ENCODE measurements around the gene FRMD4A.

DNA sequence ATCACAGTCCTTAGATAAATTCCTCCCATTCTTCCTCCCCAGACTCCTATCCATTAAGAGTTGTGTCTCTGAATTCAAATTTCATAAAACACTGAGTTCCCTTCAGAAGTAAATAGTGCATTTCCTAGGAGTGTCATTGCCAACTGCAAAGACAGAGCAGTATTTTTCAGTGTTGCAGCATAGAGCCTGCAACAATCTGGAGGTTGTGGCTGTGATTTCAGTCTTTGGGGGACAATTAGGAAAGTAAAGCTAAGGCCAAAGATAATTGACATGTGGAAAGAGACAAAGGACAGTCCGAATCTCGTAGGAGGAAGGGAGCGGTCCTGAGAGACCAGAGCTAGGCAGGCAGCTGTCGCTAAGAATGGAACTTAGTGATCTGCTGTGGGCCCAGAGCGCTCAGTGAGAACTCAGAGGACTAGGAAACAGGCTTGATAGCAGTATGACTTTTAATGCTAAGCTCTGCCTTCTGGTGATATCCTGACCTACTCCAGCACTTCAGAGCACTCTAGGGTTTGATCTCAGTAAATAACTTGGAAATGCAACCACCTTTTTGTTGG is 697.8 kb downstream of the FRMD4A start:
- no peak for TF ChIP-seq EZH2 (IDR thresholded peaks at IDR 0.05; ENCODE audit: low read length, unreplicated experiment)
- TF ChIP-seq, protein P1, sequence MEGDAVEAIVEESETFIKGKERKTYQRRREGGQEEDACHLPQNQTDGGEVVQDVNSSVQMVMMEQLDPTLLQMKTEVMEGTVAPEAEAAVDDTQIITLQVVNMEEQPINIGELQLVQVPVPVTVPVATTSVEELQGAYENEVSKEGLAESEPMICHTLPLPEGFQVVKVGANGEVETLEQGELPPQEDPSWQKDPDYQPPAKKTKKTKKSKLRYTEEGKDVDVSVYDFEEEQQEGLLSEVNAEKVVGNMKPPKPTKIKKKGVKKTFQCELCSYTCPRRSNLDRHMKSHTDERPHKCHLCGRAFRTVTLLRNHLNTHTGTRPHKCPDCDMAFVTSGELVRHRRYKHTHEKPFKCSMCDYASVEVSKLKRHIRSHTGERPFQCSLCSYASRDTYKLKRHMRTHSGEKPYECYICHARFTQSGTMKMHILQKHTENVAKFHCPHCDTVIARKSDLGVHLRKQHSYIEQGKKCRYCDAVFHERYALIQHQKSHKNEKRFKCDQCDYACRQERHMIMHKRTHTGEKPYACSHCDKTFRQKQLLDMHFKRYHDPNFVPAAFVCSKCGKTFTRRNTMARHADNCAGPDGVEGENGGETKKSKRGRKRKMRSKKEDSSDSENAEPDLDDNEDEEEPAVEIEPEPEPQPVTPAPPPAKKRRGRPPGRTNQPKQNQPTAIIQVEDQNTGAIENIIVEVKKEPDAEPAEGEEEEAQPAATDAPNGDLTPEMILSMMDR (conservative IDR thresholded peaks at IDR 0.05; ENCODE audit: low read depth, low read length) = no peak
- TF ChIP-seq EZH2phosphoT487 (IDR thresholded peaks at IDR 0.05; ENCODE audit: borderline replicate concordance, low read length) = no peak
